NCI-H524 (cell line): ENCODE results near the gene GRK5.
A peak's percentile ranks its signal among the peaks of the same experiment; 100 is the strongest.
"Not testable (repeated sequence)": the region's sequence is repeated elsewhere in the genome, so short reads cannot be mapped to it uniquely, and the experiment has no call there.

Experiments used
- DNase-seq, 2 experiments: peaks; one replicate each; lab custom pipeline; 2025; lab: John Stamatoyannopoulos, UW

The GRK5 gene

DNA sequence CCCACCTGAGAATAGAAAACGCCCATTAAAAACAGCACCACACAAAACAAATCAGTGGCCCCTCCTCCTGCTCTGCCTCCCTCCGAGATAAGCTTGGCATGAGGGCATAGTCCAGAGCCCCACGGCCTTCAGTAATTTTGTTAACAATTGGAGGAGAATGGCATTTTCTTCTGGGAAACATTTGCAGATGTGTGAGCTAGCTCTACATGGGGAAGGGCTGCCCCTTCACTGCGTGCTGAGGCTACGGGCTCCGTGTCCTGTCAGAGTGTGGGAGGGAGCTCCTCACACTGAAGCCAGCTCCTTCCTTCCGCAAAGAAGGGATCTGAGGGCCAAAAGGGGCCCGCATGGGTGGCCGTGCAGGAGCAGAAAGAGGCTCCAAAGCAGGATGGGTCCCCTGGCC, 15.2 kb downstream of the GRK5 start:
- no peak for DNase-seq

DNA sequence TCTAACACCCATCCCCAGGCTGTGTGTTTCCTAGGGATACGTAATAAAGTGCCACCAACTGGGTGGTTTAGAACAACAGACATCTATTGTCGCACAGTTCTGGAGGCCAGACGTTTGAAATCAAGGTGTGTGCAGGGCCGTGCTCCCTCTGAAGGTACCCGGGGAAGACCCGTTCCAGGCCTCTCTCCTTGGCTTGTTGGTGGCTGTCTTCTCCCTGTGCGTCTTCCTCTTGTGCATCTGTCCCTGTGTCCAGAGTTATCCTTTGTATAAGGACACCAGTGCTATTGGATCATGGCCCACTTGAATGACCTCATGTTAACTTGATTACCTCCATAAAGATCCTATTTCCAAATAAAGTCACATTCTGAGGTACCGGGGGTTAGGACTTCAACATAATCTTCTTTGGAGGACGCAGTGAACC, 15.6 kb downstream of the GRK5 start:
- no peak for DNase-seq

DNA sequence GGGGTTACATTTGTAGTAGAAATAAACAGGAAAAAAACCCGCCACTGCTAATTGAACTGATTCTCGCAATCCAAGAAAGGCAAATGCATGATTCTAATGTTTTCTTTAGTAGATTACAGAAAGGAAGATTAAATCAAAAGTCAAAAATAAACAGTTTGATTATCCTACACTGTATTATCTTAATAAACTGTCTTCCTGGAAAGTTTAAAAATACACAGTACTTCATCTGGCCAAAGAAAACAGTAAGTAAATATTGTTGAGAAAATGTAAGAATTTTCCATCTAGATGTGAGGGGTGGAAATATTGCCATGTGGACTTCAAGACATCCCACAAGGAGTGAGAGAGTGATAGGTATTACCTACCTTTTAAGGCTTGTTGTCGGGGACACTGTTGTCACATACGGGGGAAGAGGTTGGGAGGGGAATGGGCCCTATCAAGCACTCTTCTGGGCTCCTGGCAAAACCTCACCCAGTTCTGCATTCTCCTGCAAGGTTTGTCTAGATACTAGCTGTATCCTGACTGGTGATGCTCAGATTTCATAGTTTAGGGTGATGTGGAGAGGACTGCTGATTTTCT, 17.8 kb downstream of the GRK5 start:
- DNase-seq = no peak

DNA sequence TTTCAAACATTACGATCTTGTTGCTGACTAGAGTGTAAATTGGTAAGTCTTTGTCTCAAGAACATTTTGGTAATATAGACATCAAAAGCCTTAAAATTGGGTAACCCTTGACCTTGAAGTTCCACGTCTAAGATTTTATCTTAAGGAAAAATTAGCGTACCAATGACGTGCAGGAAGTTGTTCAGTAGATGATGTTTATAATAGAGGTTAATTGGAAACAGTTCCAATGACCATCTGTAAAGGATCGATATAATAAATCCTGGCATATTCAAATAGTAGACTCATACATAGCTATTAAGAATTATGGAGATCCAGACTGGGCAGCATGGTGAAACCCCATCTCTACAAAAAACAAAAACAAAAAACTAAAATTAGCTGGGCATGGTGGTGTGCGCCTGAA, 20.5 kb downstream of the GRK5 start:
- no peak for DNase-seq

DNA sequence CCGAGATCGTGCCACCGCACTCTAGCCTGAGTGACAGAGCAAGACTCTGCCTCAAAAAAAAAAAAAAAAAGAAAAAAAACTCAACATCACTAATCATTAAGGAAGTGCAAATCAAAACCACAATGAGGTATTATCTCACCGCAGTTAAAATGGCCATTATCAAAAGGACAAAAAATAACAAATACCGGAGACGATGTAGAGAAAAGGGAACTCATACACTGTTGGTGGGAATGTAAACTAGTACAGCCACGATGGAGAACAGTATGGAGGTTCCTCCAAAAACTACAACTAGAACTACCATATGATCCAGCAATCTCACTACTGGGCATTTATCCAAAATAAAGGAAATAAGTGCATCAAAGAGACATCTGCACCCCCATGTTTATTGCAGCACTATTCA, 24.3 kb downstream of the GRK5 start:
- DNase-seq = no peak

DNA sequence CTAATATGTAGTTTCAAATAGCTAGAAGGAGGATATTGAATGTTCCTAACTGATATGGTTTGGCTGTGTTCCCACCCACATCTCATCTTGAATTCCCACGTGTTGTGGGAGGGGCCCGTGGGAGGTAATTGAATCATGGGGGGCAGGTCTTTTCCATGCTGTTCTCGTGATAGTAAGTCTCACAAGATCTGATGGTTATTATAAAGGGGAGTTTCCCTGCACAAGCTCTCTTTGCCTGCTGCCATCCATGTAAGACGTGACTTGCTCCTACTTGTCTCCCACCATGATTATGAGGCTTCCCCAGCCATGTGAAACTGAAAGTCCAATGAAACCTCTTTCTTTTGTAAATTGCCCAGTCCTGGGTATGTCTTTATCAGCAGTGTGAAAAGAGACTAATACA, 25.1 kb downstream of the GRK5 start:
- not testable (repeated sequence) for DNase-seq

DNA sequence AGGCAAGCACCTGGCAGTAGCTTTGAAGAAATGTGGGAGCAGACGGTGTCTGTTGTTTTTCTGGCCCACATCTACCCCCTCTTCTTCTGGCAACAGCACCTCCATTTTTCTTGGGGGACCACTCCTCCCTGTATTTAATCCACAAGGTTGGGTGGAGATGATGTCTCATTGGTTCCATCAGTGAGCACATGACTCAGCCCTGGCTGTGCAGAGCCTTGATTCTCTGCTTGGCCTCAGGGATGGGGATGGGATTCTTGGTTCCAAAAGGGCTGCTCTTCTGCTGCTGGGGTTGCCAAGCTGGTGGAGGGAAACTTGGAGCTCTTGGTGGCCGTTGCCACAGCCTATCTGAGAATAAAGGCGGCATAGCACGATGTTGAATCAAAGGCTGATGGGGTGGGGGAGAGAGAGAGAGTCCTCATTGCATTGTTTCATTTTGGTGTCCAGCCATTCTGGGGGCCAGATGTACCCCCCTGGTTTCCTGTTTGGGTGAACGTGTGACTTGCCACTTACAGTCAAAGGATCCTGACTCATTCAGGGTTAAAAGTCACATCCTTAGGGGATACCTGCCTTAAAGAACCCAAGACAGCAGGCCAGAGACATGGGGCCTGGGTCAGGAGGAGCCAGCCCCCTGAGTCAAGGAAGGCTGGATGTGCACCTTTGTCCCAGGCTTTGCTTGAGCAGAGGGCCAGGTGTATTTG, 25.9 kb downstream of the GRK5 start:
- DNase-seq = no peak

DNA sequence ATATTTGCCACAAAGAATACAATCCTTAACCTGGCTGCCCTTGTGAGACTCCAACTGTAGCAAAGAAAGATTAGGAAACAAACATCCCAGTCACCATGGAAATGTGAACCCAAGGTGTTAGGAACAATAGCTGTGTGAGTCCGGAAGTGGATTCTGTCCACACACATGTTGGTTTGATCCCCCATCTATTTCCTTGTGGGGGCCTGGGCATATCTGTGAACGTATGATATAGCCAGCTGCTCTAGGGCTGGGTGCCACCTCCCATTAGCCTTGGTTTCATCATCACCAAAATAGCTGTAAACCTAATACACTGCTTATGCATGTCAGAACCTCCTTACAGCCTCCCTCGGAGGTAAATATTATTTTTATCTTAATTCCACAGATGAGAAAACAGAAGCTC, 26.4 kb downstream of the GRK5 start:
- DNase-seq = no peak

DNA sequence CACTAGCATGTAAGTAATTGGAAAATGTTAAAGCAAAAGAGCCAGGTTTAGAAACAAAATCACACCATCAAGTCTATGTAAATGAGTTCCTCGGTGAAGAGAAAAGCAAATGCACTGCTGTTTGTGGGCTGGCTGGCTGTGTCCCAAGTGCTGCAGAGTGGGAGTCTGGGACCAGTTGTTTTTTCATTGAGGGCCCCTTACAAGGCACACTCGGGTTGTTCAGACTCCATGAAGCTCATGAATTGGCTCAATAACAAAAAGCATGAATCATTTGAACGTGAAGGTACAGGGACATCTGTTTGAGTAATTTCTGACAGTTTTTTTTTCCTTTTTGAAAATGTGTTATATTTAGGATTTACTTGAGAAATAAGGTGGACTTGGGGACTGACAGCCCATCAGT, 28.0 kb downstream of the GRK5 start:
- peak in 1 of 2 experiments; percentile 1 for DNase-seq

DNA sequence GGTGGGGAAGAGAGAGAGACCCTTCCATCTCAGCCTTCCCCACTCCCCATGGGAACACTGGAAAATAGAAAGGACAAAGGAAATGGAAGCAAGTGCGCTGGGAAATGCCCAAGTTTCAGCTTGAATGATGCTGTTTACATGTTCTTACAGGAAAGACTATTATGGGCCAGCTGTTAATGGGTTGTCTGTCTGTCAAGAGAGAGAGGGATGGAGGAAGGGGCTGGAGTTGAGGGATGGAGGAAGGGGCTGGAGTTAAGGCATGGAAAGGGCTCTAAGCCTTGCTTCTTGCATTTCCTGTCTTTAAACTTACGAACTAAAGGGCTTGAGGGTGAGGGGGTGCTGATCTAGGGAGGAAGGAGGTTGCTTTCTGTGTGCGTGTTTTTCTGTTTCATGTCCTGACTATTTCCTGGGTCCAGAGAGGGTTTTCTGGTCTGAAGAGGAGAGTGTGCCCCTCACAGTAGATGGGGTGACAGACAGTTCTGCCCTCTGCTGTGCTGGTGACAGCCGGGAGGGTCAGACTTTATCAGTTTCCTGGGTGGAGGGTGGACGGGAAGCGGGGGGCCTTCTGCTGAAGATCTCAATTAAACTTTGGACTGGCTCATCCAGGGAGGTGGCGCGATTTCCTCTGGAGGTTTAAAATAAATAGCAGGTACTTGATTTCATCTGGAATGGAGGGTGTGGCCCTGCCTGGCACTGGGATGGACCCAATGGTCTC, 30.5 kb downstream of the GRK5 start:
- peak in 1 of 2 experiments; percentile 33 for DNase-seq

DNA sequence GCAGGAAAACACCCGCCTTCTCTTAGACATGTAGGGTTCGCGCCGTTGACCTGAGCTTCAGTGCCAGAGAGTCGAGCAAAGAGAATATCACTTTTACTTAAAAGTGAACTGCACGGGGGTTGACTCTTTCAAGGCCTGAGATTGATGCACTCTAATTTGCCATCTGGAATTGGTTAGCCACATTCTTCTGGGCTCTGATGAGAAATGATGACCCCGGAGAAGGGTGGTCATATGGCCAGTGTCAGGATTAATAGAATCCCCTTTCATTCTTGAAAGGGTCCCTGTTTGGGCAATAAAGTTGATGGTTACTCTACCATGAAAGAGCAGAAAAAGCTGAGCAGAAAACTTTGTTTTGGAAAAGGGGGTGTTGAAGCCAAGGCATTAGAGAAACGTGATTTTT, 31.2 kb downstream of the GRK5 start:
- DNase-seq = peak in 1 of 2 experiments; percentile 12

DNA sequence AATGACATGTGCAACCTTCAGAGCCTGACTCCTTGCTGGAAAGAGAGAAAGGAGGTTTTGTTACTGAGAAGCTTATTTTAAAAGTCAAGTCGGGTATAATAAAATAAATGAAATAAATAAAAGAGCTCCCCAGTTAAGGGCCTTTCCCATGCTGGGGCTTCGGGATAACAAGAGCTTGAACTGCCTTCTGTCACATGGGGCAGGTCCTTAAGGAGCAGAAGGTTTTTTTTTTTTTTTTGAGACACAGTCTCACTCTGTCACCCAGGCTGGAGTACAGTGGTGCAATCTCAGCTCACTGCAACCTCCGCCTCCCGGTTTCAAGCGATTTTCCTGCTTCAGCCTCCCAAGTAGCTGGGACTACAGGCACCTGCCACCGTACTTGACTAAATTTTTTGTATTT, 31.6 kb downstream of the GRK5 start:
- DNase-seq = peak in 1 of 2 experiments; percentile 34

DNA sequence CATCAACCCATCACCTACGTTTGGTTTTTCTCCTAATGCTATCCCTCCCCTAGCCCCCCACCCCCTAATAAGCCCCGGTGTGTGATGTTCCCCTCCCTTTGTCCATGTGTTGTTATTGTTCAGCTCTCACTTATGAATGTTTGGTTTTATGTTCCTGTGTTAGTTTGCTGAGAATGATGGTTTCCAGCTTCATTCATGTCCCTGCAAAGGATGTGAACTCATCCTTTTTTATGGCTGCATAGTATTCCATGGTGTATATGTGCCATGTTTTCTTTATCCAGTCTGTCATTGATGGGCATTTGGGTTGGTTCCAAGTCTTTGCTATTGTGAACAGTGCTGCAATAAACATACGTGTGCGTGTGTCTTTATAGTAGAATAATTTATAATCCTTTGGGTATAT, 32.3 kb downstream of the GRK5 start:
- DNase-seq = not testable (repeated sequence)

DNA sequence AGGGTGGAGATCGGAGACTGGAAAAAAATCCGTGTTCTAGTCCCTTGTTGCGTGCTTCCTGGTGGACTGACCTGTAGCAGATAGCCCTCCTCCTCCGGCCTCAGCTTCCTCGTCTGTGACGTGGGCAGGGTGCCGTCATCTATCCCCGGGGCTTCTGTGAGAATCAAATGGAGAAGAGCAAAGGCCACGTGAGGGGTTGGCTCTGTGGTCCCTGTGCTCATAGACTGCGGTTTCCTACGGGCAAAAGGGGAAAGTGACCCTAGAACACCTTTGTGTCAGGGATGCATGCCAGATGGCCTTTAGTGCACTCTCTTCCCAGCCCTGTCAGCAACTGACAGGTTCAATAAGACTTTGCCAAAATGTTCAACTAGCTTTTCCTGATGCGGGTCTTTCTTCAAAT, 33.7 kb downstream of the GRK5 start:
- no peak for DNase-seq

DNA sequence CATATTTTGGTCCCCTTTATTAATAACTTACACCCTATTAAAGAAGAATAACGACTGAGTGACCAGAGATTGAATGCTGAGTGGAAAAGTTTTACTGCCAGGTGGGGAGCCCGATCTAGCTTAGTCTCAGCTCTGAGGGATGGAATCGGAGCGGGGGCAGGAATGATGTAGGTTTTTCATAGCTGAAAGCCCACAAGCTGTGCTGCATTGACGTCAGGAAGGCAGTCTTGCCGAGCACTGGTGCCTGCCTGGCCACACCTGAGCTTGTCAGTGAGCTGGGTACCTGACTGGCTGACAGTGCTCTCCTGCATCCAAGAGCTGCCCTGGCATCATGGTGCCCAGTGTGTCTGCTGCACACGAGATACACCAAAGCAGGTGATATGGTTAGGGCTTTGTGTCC, 34.8 kb downstream of the GRK5 start:
- DNase-seq = no peak

DNA sequence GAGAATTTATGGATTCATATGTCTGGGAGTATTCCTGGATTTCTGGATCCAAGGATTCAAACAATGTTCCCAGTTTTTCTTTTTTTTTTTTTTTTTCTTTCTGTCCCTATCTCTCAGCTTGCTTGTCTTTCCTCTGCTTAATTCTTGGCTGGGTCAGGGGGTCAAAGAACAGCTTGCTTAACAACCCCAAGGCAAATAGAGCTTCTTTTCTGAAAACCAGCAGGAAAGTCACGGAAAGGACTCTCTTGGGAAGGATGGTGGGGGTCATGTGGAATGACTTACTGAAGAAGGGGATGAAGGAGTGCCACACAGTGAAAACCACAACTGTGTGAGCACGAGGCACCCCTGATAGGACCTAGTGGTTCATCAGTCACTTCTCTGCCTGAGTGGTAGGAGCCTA, 36.1 kb downstream of the GRK5 start:
- DNase-seq = no peak

DNA sequence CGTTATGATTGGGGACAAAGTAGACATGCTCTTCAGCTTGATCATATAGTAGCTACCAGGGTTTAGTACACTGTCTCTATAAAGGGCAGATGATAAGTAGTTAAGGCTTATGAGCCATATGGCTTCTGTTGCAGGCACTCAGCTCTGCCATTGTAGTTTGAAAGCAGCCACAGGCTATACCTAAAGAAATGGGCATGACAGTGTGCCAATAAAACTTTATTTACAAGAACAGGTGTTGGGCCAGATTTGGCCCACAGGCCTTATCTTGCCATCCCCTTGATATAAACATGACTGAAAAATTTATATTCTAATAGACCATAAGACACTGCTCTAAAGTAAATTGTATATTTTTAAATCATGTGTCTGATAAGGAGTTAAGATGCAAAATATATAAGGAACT, 36.6 kb downstream of the GRK5 start:
- DNase-seq = peak; percentile 51 to 67

DNA sequence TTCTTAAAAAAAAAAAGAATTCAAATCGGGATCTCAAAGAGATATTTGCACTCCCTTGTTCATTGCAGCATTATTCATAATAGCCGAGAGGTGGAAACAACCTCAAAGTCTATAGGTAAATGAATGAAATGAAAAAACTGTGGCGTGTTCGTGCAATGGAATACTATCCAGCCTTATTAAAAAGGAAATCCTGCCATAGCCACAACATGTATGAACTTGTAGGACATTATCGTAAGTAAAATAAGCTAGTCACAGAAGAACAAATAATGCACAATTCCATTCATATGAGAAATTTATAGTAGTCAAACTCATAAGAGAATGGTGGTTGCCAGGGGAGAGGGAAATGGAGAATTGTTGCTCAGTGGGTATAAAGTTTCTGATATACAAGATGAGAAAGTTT, 37.9 kb downstream of the GRK5 start:
- DNase-seq = no peak

DNA sequence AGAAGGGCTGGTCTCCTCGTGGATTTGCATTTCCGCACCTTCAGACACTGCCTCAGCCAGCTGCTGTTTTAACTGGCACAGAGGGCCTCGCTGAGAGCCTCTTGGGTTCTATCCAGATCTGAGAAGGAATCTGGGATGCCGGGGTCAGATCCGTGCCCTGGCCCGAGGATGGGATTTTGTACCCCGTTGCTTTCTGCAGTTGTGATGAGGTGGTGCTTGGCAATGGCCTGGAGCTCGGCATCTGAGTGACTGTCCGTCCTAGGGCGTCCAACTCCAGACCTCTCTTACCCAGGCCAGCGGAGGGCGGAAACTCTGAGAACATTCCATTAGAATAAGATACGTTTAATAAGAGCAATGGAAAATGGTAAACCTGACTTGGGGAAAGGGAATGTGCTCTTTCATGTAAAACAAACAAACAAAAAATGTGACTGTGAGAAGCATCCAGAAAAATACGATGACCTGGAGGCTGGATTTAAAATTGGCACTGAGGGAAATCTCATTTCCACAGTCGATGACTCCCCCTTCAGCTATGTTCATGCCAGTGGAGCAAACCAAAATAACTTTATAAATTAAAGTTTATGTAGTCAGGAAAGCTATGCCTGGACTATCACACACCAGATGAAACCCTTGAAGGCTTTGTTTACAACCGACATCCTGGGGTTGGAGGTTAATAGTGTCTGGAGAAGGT, 39.6 kb downstream of the GRK5 start:
- peak in 1 of 2 experiments; percentile 43 for DNase-seq

DNA sequence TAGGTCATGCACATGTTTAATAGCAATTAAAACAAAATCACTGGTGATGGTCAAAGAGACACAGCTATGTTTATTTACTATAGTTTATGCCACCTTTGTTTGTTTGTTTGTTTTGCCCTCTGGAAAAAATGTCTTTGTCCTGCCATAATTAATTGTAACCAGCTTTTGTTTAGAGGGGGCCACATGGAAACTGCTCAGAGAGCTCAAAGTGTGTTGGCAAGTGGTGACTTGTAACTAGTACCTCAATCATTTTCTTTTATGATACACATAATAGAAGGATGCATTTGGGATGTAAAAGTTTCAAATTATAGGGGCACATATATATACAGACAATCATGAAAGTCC, 40.2 kb downstream of the GRK5 start:
- no peak for DNase-seq

DNA sequence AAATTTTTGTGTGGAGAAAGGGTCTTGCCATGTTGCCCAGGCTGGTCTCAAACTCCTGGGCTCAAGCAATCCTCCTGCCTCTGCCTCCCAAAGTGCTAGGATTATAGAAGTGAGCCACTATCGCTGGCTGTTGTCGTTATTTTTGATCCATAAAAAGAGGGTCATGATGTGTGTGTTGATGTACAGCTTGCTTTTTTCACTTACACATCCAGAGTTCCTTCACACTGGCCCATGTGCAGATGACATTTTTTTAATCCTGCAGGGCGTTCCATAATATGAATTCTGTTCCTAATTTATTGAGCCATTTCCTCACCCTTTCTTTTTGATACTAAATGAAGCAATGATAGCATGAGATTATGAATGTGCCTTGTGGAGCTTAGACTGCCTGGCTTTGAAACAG, 40.8 kb downstream of the GRK5 start:
- no peak for DNase-seq

DNA sequence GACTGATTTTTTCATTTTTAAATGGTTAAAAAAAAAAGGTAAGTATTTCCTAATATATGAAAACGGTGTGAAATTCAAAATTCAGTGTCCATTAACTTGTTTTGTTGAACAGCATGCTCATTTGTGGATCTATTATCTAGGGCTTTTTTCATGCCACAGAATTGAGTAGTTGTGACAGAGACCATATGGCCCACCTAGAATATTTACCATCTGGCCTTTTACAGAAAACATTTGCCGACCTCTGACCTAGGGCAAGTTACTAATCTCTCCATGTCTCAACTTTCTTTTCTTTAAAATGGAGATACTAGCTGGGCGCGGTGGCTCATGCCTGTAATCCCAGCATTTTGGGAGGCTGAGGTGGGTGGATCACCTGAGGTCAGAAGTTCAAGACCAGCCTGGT, 41.3 kb downstream of the GRK5 start:
- peak in 1 of 2 experiments; percentile 37 for DNase-seq
